ENCODE measurements around the gene HBA1.
A peak's percentile ranks its signal among the peaks of the same experiment; 100 is the strongest.
"Not testable (repeated sequence)": the region's sequence is repeated elsewhere in the genome, so short reads cannot be mapped to it uniquely, and the experiment has no call there.

Gene HBA1

DNA sequence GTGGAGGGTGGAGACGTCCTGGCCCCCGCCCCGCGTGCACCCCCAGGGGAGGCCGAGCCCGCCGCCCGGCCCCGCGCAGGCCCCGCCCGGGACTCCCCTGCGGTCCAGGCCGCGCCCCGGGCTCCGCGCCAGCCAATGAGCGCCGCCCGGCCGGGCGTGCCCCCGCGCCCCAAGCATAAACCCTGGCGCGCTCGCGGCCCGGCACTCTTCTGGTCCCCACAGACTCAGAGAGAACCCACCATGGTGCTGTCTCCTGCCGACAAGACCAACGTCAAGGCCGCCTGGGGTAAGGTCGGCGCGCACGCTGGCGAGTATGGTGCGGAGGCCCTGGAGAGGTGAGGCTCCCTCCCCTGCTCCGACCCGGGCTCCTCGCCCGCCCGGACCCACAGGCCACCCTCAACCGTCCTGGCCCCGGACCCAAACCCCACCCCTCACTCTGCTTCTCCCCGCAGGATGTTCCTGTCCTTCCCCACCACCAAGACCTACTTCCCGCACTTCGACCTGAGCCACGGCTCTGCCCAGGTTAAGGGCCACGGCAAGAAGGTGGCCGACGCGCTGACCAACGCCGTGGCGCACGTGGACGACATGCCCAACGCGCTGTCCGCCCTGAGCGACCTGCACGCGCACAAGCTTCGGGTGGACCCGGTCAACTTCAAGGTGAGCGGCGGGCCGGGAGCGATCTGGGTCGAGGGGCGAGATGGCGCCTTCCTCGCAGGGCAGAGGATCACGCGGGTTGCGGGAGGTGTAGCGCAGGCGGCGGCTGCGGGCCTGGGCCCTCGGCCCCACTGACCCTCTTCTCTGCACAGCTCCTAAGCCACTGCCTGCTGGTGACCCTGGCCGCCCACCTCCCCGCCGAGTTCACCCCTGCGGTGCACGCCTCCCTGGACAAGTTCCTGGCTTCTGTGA lies at the start of gene HBA1:
Gene HBA1 (plus strand): TSS at position 204 of the 906 bp plus-strand sequence. CDS start 37 bp downstream, at position 241.
- not testable (repeated sequence) for DNase-seq

DNA sequence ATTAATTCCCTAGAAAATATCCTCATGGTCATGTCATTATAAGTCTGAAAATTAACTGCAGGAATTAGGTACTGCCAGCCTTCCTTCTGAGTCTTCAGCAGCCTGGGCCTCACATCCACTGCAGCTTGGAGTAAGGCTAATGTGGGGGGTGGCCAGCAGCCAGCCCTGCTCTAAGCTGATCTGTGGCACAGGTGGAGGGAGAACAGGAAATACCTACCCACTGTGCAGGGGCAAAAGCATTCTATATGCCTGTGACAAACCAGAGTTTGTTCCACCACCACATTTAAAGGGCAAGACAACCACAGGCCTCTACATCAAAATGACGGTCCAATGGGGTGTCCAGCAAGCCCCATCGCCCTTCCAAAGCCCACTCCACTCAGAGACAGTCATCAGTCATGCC lies 47.4 kb upstream of the HBA1 start:
- DNase-seq, result no peak

DNA sequence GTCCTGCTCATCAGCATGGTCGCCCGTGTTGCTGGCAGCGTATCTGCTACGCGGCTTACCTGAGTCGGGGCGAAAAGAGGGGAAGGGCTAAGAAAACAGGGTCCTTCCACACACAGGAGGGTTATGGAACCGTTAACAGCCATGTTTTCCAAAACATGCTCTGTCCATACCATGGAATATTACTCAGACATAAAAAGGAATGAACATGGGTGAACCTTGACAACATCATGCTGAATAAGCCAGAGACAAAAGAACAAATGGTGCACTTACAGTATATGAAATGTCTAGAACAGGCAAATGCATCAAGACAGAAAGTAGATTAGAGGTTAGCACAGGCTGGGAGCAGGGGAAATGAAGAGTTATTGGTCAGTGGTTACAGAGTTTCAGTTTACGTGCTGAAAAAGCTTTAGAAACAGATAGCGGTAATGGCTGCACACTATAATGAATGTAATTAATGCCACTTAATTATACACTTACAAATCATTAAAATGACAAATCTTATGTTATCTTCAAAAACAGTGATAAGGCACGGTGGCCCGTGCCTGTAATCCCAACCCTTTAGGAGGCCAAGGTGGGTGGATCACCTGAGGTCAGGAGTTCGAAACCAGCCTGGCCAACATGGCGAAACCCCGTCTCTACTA lies 45.8 kb upstream of the HBA1 start:
- no peak for DNase-seq

DNA sequence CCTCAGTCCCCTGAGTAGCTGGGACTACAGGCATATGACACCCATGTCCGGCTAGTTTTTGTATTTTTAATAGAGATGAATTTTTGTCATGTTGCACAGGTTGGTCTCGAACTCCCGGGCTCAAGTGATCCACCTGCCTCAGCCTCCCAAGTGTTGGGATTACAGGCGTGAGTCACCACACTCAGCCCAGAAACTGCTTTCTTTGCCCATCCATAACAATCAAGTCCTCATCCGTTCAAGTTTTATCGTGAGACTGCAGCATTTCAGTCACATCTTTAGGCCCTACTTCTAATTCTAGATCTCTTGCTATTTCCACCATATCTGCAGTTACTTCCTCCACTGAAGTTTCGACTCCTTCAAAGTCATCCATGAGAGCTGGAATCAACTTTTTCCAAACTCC lies 44.4 kb upstream of the HBA1 start:
- no peak for DNase-seq

DNA sequence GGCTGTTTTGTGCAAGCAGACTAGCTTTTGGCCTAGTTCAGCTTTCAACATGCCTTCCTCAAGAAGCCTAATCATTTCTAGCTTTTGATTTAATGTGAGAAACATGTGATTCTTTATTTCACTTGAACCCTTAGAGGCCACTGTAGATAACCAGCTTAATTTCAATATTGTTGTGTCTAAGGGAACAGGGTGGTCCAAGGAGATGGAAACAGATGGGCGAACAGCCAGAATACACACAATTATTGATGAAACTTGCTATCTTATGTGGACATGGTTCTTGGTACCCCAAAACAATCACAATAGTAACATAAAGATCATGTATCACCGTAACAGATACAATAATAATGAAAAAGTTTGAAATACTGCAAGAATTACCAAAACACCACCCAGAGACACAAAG lies 42.8 kb upstream of the HBA1 start:
- DNase-seq, result no peak

DNA sequence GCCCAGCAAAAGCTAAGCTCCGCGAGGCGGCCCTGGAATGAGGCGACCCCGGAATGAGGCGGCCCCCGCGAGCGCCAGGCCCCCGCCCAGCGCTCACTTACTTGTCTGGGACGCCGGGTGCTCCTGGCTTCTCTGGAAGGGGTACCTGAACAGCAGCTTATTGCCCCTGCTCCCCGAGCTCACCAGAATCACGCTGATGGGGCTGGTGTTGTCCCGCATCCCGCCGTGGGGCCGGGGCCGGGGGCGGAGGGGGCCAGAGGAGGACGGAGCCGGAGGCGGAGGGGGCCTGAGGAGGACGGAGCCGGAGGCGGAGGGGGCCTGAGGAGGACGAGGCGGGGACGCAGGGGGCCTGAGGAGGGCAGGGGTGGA lies 38.4 kb upstream of the HBA1 start:
- no peak for DNase-seq

DNA sequence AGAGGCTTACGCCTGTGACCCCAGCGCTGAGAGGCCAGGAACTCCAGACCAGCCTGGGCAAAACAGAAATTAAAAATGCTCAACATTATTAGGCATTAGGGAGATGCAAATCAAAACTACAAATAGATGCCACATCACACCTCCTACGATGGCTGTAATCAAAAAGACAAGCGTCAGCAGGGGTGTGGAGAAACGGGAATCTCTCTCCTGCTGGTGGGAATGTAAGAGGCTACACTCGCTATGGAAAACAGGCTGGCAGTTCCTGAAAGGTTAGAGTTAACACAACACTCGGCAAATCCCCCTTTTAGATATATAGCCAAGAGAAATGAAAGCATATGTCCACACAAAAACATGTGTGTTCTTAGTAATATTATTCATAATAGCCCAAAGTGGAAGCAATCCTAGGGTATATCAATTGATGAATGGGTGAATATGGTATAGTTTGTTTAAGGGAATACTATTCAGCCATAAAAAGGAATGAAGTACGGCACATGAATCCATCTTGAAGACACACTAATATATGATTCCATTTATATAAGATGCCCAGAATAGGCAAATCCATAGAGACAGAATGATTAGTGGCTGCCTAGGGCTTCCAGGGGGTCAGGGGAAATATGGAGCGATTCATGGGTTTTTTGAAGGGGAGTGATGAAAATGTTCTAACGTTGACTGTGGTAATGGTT lies 36.2 kb upstream of the HBA1 start:
- no peak for DNase-seq

DNA sequence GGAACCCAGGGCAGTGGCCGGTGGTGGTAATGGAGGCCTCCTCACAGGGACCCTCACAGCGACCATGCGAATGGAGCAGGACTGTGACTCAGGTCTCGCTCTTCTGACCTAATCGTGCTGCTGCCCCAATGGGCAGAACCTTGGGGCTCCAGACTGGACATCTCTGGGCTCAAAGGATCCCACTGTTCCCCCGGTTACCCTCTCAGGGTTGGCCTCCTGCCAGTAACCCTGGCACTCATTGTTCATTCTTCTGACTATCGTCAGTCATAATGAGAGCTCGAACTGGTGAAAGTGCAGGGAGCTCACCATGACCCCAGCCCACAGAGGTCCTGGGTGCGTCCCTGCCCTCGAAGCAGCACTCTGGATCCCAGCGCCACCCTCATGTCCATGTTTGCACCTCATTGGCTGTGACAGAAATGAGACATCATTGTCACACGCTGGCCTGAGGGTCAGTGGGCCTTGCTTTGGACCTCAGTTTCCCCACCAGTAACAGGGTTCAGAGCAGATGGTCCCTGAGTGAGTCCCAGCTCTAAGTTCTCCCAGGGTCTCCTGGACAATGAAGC lies 34.0 kb upstream of the HBA1 start:
- DNase-seq, result no peak

DNA sequence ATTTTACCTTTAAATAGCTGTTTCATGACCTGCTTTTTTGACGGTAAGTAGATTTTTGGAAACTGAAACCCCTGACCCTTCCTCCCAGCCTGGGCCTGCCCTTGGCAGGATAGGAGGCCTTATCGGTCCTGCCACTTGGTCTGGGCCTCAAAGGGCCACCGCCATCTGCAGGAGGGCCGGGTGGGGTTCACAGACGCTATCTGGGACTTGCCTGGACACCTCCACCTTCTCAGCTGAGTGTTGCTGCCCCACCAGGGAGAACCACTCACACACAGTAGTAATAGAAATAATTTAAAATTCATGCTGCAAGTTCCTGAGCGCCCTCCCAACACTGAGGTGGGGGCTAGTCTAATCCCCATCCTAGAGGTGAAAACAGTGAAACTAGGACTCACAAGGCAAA lies 33.4 kb upstream of the HBA1 start:
- no peak for DNase-seq

DNA sequence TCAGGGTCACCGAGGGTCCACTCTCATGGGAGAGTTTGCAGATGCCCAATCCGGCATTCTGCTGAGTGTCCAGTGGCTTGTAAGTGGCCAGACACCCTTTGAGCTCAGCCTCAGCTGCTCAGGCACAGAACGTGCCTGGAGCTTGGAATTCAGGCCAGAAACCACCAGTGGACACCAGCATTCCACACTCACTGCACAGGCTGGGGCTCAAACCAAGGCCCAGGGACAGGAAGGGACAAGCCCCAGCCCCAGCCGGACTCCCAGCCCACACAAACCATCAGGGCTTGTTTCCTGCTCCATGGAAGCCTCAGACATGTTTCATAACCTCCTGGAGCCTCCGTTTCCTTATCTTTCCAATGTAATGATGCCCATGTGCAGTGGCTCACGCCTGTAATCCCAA lies 33.0 kb upstream of the HBA1 start:
- DNase-seq, result no peak

DNA sequence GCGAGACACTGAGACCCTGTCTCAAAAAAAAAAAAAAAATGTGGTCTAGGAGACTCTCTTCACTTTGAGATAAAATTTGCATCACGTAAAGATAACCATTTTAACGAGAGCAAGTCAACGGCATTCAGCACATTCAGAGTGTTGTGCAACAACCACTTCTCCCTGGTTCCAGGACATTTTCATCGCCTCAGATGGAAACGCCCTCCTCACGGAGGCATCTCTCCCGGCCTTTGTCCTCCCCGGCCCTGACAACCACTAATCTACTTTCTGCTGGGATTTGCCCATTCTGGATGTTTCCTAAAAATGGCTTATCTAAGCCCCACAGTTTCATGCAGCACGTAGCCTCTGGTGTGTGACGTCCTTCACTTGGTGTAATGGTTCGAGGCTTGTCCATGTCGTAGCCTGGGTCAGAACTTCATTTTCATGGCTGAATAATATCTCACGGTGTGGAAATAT lies 31.7 kb upstream of the HBA1 start:
- DNase-seq, result no peak

DNA sequence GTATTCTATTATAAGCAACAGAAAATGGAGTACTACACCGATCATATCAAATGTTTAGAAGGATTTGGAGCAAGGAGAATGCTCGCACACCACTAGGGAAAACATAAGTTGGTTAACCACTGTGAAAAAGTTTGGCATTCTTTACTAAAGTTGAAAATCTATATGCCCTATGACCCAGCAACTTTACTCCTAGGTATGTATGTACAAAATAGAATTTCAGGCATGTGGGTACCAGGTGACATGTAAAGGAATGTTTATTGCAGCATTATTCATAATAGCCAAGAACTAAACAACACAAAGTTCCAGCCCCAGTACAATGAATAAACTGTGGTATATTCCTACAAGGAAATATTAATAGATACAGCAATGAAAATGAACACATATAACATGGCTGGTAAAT lies 29.8 kb upstream of the HBA1 start:
- no peak for DNase-seq

DNA sequence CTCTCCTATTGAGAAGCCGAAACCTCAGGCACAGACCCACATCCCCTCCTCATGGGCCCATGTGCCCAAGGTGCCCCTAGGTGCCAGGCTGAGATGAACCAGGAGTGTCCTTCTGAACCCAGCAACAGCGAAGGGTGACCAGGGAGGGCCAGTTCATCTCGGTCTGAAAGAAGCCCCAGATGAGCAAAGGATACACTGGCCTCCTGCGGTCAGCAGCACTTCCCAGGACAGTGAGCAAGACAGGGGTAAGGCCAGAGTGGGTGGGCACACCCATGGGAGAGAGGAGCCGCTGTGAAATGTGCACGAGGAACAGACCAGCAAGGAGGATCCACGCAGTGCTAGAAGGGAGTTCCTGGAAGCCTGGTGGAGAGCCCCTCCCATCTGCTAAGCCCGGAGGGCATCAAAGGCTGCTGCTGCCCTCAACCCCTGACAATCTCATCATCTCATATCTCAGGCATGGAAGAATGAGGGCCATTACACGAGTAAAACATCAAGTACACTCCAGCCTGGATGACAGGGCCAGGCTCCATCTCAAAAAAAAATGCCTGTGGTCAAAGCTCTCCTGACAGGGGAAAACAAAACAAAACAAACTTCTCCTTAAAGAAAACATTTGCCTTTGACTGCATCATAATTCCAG lies 27.3 kb upstream of the HBA1 start:
- DNase-seq, result peak in 1 of 2 experiments; percentile 49

DNA sequence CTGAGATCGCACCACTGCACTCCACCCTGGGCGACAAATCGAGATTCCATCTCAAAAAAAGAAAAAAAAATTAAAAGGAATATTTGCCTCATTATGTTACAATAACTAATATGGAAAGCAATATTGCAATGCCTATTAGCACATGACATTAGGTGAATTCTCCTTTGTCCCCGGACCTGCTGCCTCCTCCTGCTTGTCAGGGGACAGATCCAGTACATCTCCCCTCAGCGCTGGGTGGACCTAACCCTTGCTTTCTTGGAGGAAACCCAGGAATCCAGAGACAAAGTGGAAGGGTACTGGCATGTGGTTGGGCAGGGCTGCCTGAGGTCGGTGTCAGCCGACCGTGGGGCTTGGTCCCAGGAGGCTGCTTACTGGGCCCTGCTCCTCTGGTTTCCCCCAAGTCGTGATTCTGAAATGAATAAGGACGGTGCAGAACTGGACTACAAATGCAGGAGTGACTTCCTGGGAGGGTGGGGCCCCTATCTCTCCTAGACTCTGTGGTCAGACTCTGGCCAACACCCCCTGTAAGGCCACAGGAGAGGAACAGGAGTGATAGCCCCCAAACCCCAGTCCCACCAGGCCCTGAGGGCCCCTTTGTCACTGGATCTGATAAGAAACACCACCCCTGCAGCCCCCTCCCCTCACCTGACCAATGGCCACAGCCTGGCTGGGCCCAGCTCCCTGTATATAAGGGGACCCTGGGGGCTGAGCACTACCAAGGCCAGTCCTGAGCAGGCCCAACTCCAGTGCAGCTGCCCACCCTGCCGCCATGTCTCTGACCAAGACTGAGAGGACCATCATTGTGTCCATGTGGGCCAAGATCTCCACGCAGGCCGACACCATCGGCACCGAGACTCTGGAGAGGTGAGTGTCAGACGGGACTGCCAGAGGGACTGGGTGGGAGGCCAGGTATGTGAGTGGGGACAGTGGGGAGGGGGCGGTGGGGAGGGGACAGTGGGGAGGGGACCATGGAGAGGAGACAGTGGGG lies 24.0 kb upstream of the HBA1 start, which contains the start of gene HBZ:
Gene HBZ (plus strand): TSS at position 504 of the 988 bp plus-strand sequence. CDS start 266 bp downstream, at position 770.
- DNase-seq, result no peak

DNA sequence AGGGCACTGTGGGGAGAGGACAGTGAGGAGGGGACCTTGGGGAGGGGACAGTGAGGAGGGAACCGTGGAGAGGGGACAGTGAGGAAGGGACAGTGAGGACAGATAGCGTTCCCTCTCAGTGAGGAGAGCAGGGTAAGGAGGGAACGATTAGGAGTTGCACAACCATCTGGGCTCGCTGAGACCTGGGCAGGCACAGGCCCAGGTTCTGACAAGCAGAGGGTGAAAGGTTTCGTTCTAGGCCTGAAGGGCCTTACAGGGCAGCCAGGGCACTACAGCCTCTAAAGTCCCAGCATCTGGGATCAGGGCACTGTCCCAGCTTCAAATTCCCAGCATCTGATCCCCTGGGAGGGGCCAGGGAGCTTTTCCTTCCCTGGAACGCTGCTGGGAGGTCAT lies 23.4 kb upstream of the HBA1 start:
- DNase-seq, result not testable (repeated sequence)

DNA sequence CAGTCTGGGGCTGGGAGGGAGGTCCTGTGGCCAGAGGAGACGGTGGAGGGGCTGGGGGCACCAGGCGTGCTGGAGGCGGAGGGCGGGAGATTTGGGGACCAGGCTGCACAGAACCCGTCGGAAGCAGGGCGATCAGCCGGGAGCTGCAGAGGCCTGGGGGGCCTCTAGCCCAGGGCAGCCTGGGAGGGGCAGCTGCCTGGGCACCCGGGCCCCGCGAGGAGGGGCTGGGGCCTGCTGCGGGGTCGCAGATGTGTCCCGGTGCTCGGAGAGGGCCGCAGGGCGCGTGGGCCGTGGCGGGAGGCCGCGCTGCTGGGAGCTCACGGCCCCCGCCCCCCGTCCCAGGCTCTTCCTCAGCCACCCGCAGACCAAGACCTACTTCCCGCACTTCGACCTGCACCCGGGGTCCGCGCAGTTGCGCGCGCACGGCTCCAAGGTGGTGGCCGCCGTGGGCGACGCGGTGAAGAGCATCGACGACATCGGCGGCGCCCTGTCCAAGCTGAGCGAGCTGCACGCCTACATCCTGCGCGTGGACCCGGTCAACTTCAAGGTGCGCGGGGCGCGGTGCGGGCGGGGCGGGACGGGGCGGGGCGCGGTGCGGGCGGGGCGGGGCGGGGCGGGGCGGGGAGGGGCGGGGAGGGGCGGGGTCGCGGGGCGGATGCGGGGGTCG lies 22.8 kb upstream of the HBA1 start:
- not testable (repeated sequence) for DNase-seq

DNA sequence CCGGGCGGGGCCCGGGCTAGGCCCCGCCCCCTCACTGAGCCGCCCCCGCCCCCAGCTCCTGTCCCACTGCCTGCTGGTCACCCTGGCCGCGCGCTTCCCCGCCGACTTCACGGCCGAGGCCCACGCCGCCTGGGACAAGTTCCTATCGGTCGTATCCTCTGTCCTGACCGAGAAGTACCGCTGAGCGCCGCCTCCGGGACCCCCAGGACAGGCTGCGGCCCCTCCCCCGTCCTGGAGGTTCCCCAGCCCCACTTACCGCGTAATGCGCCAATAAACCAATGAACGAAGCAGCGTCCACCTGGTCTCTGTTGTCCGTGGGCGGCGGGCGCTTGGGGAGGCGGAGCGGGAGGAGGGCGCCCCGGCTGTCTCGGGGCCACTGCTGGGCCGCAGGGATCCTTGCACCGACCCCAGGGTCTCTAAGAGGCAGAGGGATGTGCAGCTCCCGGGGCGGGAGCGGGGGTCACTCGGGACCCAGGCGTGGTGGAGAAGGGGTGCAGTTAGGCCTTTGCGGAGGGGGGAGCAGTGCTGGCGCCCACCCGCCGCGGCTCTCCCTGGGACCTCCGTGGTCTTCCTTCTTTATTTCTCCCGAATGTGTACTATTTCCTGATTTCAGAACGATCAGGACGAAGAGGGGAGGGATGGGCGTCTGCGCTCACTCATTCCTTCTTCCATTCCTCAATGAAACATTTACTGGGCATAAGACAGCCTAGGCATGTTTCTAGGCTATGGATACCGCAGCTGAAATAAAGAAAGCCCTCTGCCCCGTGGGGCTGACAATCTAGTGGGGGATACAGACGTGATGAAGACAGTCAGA lies 22.1 kb upstream of the HBA1 start:
- no peak for DNase-seq

DNA sequence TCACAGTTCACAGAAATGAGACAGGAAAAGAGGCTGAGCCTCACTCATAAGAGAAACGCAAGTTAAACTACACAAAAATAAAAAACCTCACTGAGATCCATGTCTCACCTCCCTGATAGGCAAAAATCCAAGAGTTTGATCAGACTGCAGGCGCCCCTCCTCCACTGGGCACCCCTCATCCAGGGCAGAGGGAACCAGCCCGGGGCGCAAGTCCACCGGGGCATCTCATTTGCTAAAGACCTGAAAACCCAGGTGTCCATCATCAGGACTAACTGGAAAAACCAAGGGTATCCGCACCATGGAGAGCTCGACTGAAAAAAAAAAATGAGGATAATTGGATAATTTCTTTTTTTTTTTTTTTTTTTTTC lies 21.5 kb upstream of the HBA1 start:
- DNase-seq, result no peak

DNA sequence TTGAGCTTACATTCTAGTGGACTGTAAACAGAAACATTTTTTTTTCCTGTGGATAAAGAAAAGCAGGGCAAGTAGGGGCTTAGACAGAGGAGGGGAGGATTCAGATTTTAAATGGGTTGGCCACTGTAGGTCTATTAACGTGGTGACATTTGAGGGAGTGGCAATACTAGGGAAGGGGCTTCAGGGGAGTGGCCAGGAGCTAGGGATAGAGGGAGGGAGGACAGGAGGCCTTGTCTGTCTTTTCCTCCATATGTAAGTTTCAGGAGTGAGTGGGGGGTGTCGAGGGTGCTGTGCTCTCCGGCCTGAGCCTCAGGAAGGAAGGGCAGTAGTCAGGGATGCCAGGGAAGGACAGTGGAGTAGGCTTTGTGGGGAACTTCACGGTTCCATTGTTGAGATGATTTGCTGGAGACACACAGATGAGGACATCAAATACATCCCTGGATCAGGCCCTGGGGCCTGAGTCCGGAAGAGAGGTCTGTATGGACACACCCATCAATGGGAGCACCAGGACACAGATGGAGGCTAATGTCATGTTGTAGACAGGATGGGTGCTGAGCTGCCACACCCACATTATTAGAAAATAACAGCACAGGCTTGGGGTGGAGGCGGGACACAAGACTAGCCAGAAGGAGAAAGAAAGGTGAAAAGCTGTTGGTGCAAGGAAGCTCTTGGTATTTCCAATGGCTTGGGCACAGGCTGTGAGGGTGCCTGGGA lies 17.2 kb upstream of the HBA1 start:
- DNase-seq, result no peak
